Measurements from ENCODE around the gene PCDHGC5. TPM values are rescaled to one million over a fixed set of nuclear protein-coding genes. Genes with fewer than 3 reads are reported as not detected.
A peak's percentile ranks its signal among the peaks of the same experiment; 100 is the strongest.

The PCDHGC5 gene
- total RNA-seq, 4 donors from 2014 or later = 1.1 to 1.7 (median 1.7) TPM

- H3K4me3 ChIP-seq (ENCODE audit: low read depth, poor library complexity, severe bottlenecking) = no peak overlapping the region
- intact Hi-C loops (cut with DNase I; ENCODE audit: low total_unique reads) = no loop called here
- 72 to 83% methylated on average over 4 of the region's 4 CpGs for WGBS, 2 donors
- peak in 1 of 2 donors; percentile 64 for DNase-seq (ENCODE audit: low spot score in 2 of 2)
- no peak for TF ChIP-seq CTCF (IDR thresholded peaks at IDR 0.05)
- no peak for TF ChIP-seq POLR2A (IDR thresholded peaks at IDR 0.05)
These were observed 7.2 kb downstream of the PCDHGC5 start for GRCh38 chr5:141496038-141496437.

GRCh38 chr5:141501761-141502160, 12.9 kb downstream of the PCDHGC5 start:
- no peak for TF ChIP-seq CTCF (IDR thresholded peaks at IDR 0.05)
- no peak for TF ChIP-seq POLR2A (IDR thresholded peaks at IDR 0.05)
- WGBS, 2 donors = 84 to 86% methylated on average over 7 of the region's 7 CpGs
- intact Hi-C loops (cut with DNase I; ENCODE audit: low total_unique reads) = no loop called here
- no peak for DNase-seq (ENCODE audit: low spot score in 2 of 2)
- no peak overlapping the region for H3K4me3 ChIP-seq (ENCODE audit: low read depth, poor library complexity, severe bottlenecking)

- no peak overlapping the region for H3K4me3 ChIP-seq (ENCODE audit: low read depth, poor library complexity, severe bottlenecking)
- no peak for TF ChIP-seq CTCF (IDR thresholded peaks at IDR 0.05)
- no peak for TF ChIP-seq POLR2A (IDR thresholded peaks at IDR 0.05)
- 89 to 96% methylated on average over 2 of the region's 2 CpGs for WGBS, 2 donors
- intact Hi-C loops (cut with DNase I; ENCODE audit: low total_unique reads) = no loop called here
- no peak for DNase-seq (ENCODE audit: low spot score in 2 of 2)
These were observed 14.8 kb downstream of the PCDHGC5 start for GRCh38 chr5:141503681-141504080.

- intact Hi-C loops (cut with DNase I; ENCODE audit: low total_unique reads) = no loop called here
- no peak for DNase-seq (ENCODE audit: low spot score in 2 of 2)
- 92 to 98% methylated on average over 4 of the region's 4 CpGs for WGBS, 2 donors
- no peak overlapping the region for H3K4me3 ChIP-seq (ENCODE audit: low read depth, poor library complexity, severe bottlenecking)
- TF ChIP-seq CTCF (IDR thresholded peaks at IDR 0.05) (no peak), POLR2A (IDR thresholded peaks at IDR 0.05) (no peak)
These were observed 15.3 kb downstream of the PCDHGC5 start for GRCh38 chr5:141504216-141504615.

- intact Hi-C loops (cut with DNase I; ENCODE audit: low total_unique reads) = no loop called here
- TF ChIP-seq CTCF (IDR thresholded peaks at IDR 0.05) (no peak), POLR2A (IDR thresholded peaks at IDR 0.05) (no peak)
- DNase-seq (ENCODE audit: low spot score in 2 of 2) = no peak
- H3K4me3 ChIP-seq (ENCODE audit: low read depth, poor library complexity, severe bottlenecking) = no peak overlapping the region
- WGBS, 2 donors = 74 to 78% methylated on average over 8 of the region's 8 CpGs
These were observed 17.7 kb downstream of the PCDHGC5 start for GRCh38 chr5:141506381-141507155.

Data from lower leg skin (tissue), 4 donors.